CD14-positive monocyte (primary cell): ENCODE results near the gene NDUFB2. TPM values are rescaled to one million over a fixed set of nuclear protein-coding genes. Genes with fewer than 3 reads are reported as not detected.
A peak's percentile ranks its signal among the peaks of the same experiment; 100 is the strongest.
"Not testable (repeated sequence)": the region's sequence is repeated elsewhere in the genome, so short reads cannot be mapped to it uniquely, and the experiment has no call there.

Experiments used
- DNase-seq, 3 donors: peaks; one replicate each; pipeline ENCODE4 v3.0.0-alpha.2; 2011 to 2022
- H2AFZ ChIP-seq: 2 replicates; pipeline ENCODE4 v1.6.0; 2012; ENCODE audit warnings: mild to moderate bottlenecking, low read depth, low read length, inconsistent platforms; ENCODE audit not compliant: insufficient read depth, poor library complexity, severe bottlenecking
- H3K27ac ChIP-seq, 2 donors: 1 replicate in 1 of 2; 2 replicates in 1 of 2; pipeline ENCODE4 v1.5.1; 2012 to 2013; ENCODE audit warnings: low read length in 2 of 2, control low read depth in 1 of 2, inconsistent platforms in 1 of 2, low read depth in 1 of 2, mild to moderate bottlenecking in 1 of 2
- H3K27me3 ChIP-seq, 2 donors: one replicate each; pipeline versions ENCODE4 v1.6.0 to v1.6.1; 2011 to 2013; ENCODE audit warnings: low read length in 2 of 2; ENCODE audit not compliant: control insufficient read depth in 2 of 2, insufficient read depth in 2 of 2
- H3K36me3 ChIP-seq, 2 donors: replicated peaks in 1 of 2; 1 replicate in 1 of 2; 2 replicates in 1 of 2; pipeline versions ENCODE4 v1.5.1 to v1.6.1; 2012 to 2013; ENCODE audit warnings: low read length in 2 of 2, control low read depth in 1 of 2, inconsistent platforms in 1 of 2, mild to moderate bottlenecking in 1 of 2; ENCODE audit not compliant: insufficient read depth in 2 of 2, control insufficient read depth in 1 of 2
- H3K4me1 ChIP-seq, 2 donors: 1 replicate in 1 of 2; 2 replicates in 1 of 2; pipeline versions ENCODE4 v1.5.1 to v1.6.1; 2012 to 2013; ENCODE audit warnings: low read length in 2 of 2, control low read depth in 1 of 2, inconsistent platforms in 1 of 2, mild to moderate bottlenecking in 1 of 2, moderate library complexity in 1 of 2; ENCODE audit not compliant: insufficient read depth in 2 of 2, control insufficient read depth in 1 of 2
- H3K4me2 ChIP-seq: replicated peaks from 2 replicates; pipeline ENCODE3; 2012; ENCODE audit warnings: low read length, moderate library complexity, mild to moderate bottlenecking; ENCODE audit not compliant: poor library complexity, severe bottlenecking; ENCODE audit errors: extremely low read depth
- H3K4me3 ChIP-seq, 3 experiments: fragments of 200-600 bp in 1 of 3; sonication (generic) in 1 of 3; replicated peaks in 1 of 3; 1 replicate in 2 of 3; 2 replicates in 1 of 3; pipeline ENCODE4 v1.5.1; 2011 to 2013; ENCODE audit warnings: low read length in 3 of 3, mild to moderate bottlenecking in 3 of 3, control low read depth in 2 of 3, low read depth in 2 of 3, inconsistent platforms in 1 of 3, moderate library complexity in 1 of 3
- H3K79me2 ChIP-seq: 2 replicates; pipeline ENCODE4 v1.6.0; 2012; ENCODE audit warnings: mild to moderate bottlenecking, control low read depth, inconsistent platforms, low read length, moderate library complexity; ENCODE audit not compliant: insufficient read depth
- H3K9ac ChIP-seq: 2 replicates; pipeline ENCODE4 v1.6.0; 2017; ENCODE audit warnings: low read length, mild to moderate bottlenecking; ENCODE audit not compliant: insufficient read depth, poor library complexity, severe bottlenecking
- H3K9me3 ChIP-seq, 2 donors: replicated peaks in 1 of 2; 1 replicate in 1 of 2; 2 replicates in 1 of 2; pipeline versions ENCODE4 v1.5.1 to v1.6.1; 2012 to 2013; ENCODE audit warnings: low read length in 2 of 2, control low read depth in 1 of 2; ENCODE audit not compliant: control insufficient read depth in 1 of 2, insufficient read depth in 1 of 2
- H4K20me1 ChIP-seq: 2 replicates; pipeline ENCODE4 v1.6.0; 2012; ENCODE audit warnings: mild to moderate bottlenecking, low read length, control low read depth, moderate library complexity; ENCODE audit not compliant: insufficient read depth
- H3K27ac Mint-ChIP-seq, 7 donors: one replicate each; pipeline ENCODE4 v1.8.0; 2020; ENCODE audit warnings: mild to moderate bottlenecking in 7 of 7, mixed read lengths in 7 of 7, moderate library complexity in 6 of 7, inconsistent platforms in 2 of 7
- H3K27me3 Mint-ChIP-seq, 3 donors: one replicate each; pipeline ENCODE4 v1.8.0; 2021 to 2022; ENCODE audit warnings: low read depth in 3 of 3, mild to moderate bottlenecking in 3 of 3, mixed read lengths in 3 of 3, moderate library complexity in 3 of 3, inconsistent platforms in 1 of 3
- H3K36me3 Mint-ChIP-seq, 2 donors: one replicate each; pipeline ENCODE4 v1.8.0; 2020; ENCODE audit warnings: mixed read lengths in 2 of 2, inconsistent platforms in 1 of 2, mild to moderate bottlenecking in 1 of 2
- H3K4me1 Mint-ChIP-seq: one replicate; pipeline ENCODE4 v1.8.0; 2020; ENCODE audit warnings: mild to moderate bottlenecking, mixed read lengths
- H3K4me3 Mint-ChIP-seq, 2 donors: one replicate each; pipeline ENCODE4 v1.8.0; 2020; ENCODE audit warnings: mild to moderate bottlenecking in 2 of 2, mixed read lengths in 2 of 2, moderate library complexity in 1 of 2
- H3K9me3 Mint-ChIP-seq, 7 donors: one replicate each; pipeline ENCODE4 v1.8.0; 2020 to 2022; ENCODE audit warnings: mixed read lengths in 7 of 7, mild to moderate bottlenecking in 6 of 7, moderate library complexity in 6 of 7, inconsistent platforms in 2 of 7
- CTCF ChIP-seq: fragments of 200-600 bp; IDR thresholded peaks from one replicate; pipeline ENCODE4 v1.8.0; 2022; ENCODE audit warnings: antibody characterized with exemption, mild to moderate bottlenecking
- WGBS: methylation state at CpG from one replicate; pipeline ENCODE4 v1.1.5; 2013; ENCODE audit warnings: missing lambda C conversion rate; ENCODE audit not compliant: insufficient coverage; 5-methylcytosine and 5-hydroxymethylcytosine counted together
- intact Hi-C, 2 donors: fragments of 100-400 bp; cut with micrococcal nuclease; formaldehyde crosslinking; loops; one replicate each; pipeline versions ENCODE4 v1.15.0 to v1.15.1; 2023
- polyA plus RNA-seq, 3 donors: library from polyadenylated mRNA; depleted of rRNA in 1 of 3; unstranded in 2 of 3; stranded (reverse) in 1 of 3; fragments of 300-500 nt in 2 of 3; fragments of >200 nt in 1 of 3; fragmentation: Illumina TruSeq in 2 of 3; gene quantifications; 1 replicate in 2 of 3; 2 replicates in 1 of 3; pipeline ENCODE4 v1.2.3, GENCODE V29; 2012 to 2021

The NDUFB2 gene
- polyA plus RNA-seq, 3 donors: 250 to 516 (median 479) TPM

GRCh38 chr7:140704205-140704604, 7.7 kb downstream of the NDUFB2 start:
- Histone ChIP-seq H3K4me3 (no peak overlapping the region), H3K79me2 (peaks cover 44% of the 10 kb centered on the region), H2AFZ (no peak overlapping the region), H3K4me2 (no peak overlapping the region), H4K20me1 (peaks cover 32% of the 10 kb centered on the region), H3K27me3 (no peaks in the 10 kb centered on the region), H3K9ac (no peak overlapping the region), H3K4me1 (no peaks in the 10 kb centered on the region), H3K36me3 (peaks cover 27 to 43% of the 10 kb centered on the region in 2 donors), H3K27ac (no peak overlapping the region), H3K9me3 (no peaks in the 10 kb centered on the region)
- DNase-seq: no peak
- Mint-ChIP-seq H3K4me1 (peaks cover 2% of the 10 kb centered on the region), H3K4me3 (no peak overlapping the region), H3K36me3 (peaks cover 30 to 41% of the 10 kb centered on the region in 2 donors), H3K27ac (peak overlapping the region in 2 of 7 donors; percentile 43 to 69), H3K9me3 (peaks cover 0 to 2% (median 0%) of the 10 kb centered on the region in 7 donors), H3K27me3 (no peaks in the 10 kb centered on the region)
- 100% methylated on average over 2 of the region's 2 CpGs for WGBS
- no peak for TF ChIP-seq CTCF
- intact Hi-C loops: no loop called here

- Mint-ChIP-seq H3K27me3 (no peaks in the 10 kb centered on the region), H3K27ac (peak overlapping the region in 1 of 7 donors; percentile 12), H3K9me3 (peaks cover 0 to 4% (median 2%) of the 10 kb centered on the region in 7 donors), H3K4me3 (no peak overlapping the region), H3K36me3 (peaks cover 38 to 46% of the 10 kb centered on the region in 2 donors), H3K4me1 (no peaks in the 10 kb centered on the region)
- H3K4me2 ChIP-seq: no peak overlapping the region
- no peaks in the 10 kb centered on the region for H3K4me1 ChIP-seq
- WGBS: 100% methylated on average over 3 of the region's 5 CpGs
- no peak overlapping the region for H2AFZ ChIP-seq
- H3K4me3 ChIP-seq: no peak overlapping the region
- H3K79me2 ChIP-seq: peaks cover 16% of the 10 kb centered on the region
- H3K27ac ChIP-seq: no peak overlapping the region
- no peak for TF ChIP-seq CTCF
- H3K9ac ChIP-seq: no peak overlapping the region
- no peak for DNase-seq
- H3K9me3 ChIP-seq: no peaks in the 10 kb centered on the region
- intact Hi-C loops: no loop called here
- no peaks in the 10 kb centered on the region for H3K27me3 ChIP-seq
- H3K36me3 ChIP-seq: peaks cover 27 to 43% of the 10 kb centered on the region in 2 donors
- peaks cover 6% of the 10 kb centered on the region for H4K20me1 ChIP-seq
Measured at GRCh38 chr7:140707132-140707531, 10.6 kb downstream of the NDUFB2 start.

GRCh38 chr7:140708764-140709163, 12.3 kb downstream of the NDUFB2 start:
- peaks cover 36 to 44% of the 10 kb centered on the region in 2 donors for H3K36me3 Mint-ChIP-seq
- H3K27me3 Mint-ChIP-seq, H3K27ac Mint-ChIP-seq, H3K27ac ChIP-seq, H3K4me1 Mint-ChIP-seq, DNase-seq, H3K9me3 ChIP-seq, H3K9ac ChIP-seq, H3K79me2 ChIP-seq, intact Hi-C loops, H2AFZ ChIP-seq, H3K4me2 ChIP-seq, H3K9me3 Mint-ChIP-seq, H3K27me3 ChIP-seq, H3K4me3 ChIP-seq, H3K4me1 ChIP-seq, H4K20me1 ChIP-seq, H3K4me3 Mint-ChIP-seq: not testable (repeated sequence)
- H3K36me3 ChIP-seq: peaks cover 24 to 36% of the 10 kb centered on the region in 2 donors
- WGBS: no CpG with 5 or more reads among the region's 4 CpGs
